HepG2 (cell line): ENCODE results near the gene THUMPD2. TPM values are rescaled to one million over a fixed set of nuclear protein-coding genes. Genes with fewer than 3 reads are reported as not detected.

Source experiments
- ATAC-seq: fragments of 200-7000 bp; cut with Tn5 transposase; 3 replicates; pipeline ENCODE4 v1.9.1; 2020; ENCODE audit warnings: mild to moderate bottlenecking, moderate library complexity
- BruUV-seq: library from RNA; stranded (reverse); fragments of 400-500 nt; replicated peaks from 2 replicates; lab custom pipeline; 2021; lab: Mats Ljungman, UMichigan
- CTCF ChIA-PET: fragments of 300-600 bp; formaldehyde crosslinking; extraction: SDS; loops from one replicate; lab custom pipeline; 2021; ENCODE audit warnings: low total read pairs, inconsistent platforms, low intra/inter-chr PET ratio; lab: Yijun Ruan, JAX
- POLR2A ChIA-PET: fragments of 350-600 bp; sonication (Branson Sonifier 250); formaldehyde crosslinking; loops from one replicate; lab custom pipeline; 2020; ENCODE audit warnings: antibody characterized with exemption, inconsistent platforms; lab: Yijun Ruan, JAX
- DNase-seq: peaks from one replicate; pipeline ENCODE4 v3.0.0-alpha.2; 2015; ENCODE audit warnings: low spot score
- FAIRE-seq: peaks from 3 replicates; lab custom pipeline; 2011; peaks lifted over from hg19 to GRCh38; lab: Jason Lieb, UNC
- H2AFZ ChIP-seq: one replicate; pipeline ENCODE4 v1.6.1; 2011; ENCODE audit warnings: low read length, inconsistent platforms
- H3K27ac ChIP-seq: fragments of 300-600 bp; 3 replicates; pipeline ENCODE4 v1.8.0; 2011; ENCODE audit warnings: mixed run types, mild to moderate bottlenecking, mixed read lengths, low read length, inconsistent platforms; ENCODE audit not compliant: insufficient read depth; ENCODE audit errors: extremely low read length
- H3K27me3 ChIP-seq, 2 experiments: fragments of 200-600 bp in 1 of 2; 2 replicates in 1 of 2; 3 replicates in 1 of 2; pipeline versions ENCODE4 v1.6.0 to v1.8.0; 2011; ENCODE audit warnings: low read length in 2 of 2, mild to moderate bottlenecking in 2 of 2, moderate library complexity in 2 of 2, inconsistent platforms in 1 of 2; ENCODE audit not compliant: insufficient read depth in 2 of 2, control insufficient read depth in 1 of 2
- H3K36me3 ChIP-seq, 2 experiments: fragments of 200-600 bp in 1 of 2; replicated peaks in 1 of 2; 2 replicates in 1 of 2; 3 replicates in 1 of 2; pipeline versions ENCODE4 v1.5.1 to v1.8.0; 2011; ENCODE audit warnings: low read length in 2 of 2, inconsistent platforms in 1 of 2; ENCODE audit not compliant: insufficient read depth in 2 of 2, control insufficient read depth in 1 of 2
- H3K4me1 ChIP-seq: 2 replicates; pipeline ENCODE4 v1.5.1; 2012; ENCODE audit warnings: low read length, inconsistent platforms; ENCODE audit not compliant: insufficient read depth
- H3K4me2 ChIP-seq: 2 replicates; pipeline ENCODE4 v1.6.0; 2011; ENCODE audit warnings: low read depth, low read length, inconsistent platforms
- H3K4me3 ChIP-seq, 3 experiments: fragments of 200-600 bp in 1 of 3; sonication (generic), shearing (Covaris generic) in 1 of 3; replicated peaks in 1 of 3; 2 replicates each; pipeline ENCODE4 v1.5.1; 2011 to 2016; ENCODE audit warnings: low read length in 3 of 3, inconsistent platforms in 2 of 3, low read depth in 2 of 3, mild to moderate bottlenecking in 2 of 3, control low read depth in 1 of 3, mixed read lengths in 1 of 3; ENCODE audit not compliant: insufficient read depth in 1 of 3
- H3K79me2 ChIP-seq: one replicate; pipeline ENCODE4 v1.6.1; 2011; ENCODE audit warnings: low read length, inconsistent platforms; ENCODE audit not compliant: insufficient read depth
- H3K9ac ChIP-seq: 2 replicates; pipeline ENCODE4 v1.6.0; 2011; ENCODE audit warnings: mild to moderate bottlenecking, low read depth, low read length, inconsistent platforms; ENCODE audit not compliant: insufficient read depth
- H3K9me3 ChIP-seq: 2 replicates; pipeline ENCODE4 v1.5.1; 2012; ENCODE audit warnings: mild to moderate bottlenecking, low read length
- H4K20me1 ChIP-seq: 2 replicates; pipeline ENCODE4 v1.6.0; 2011; ENCODE audit warnings: inconsistent platforms, mild to moderate bottlenecking, low read length, moderate library complexity; ENCODE audit not compliant: insufficient read depth
- DMAP1 ChIP-seq: IDR thresholded peaks from 2 replicates; pipeline ENCODE4 v1.6.1; 2016
- DMTF1 ChIP-seq: sonication (generic); formaldehyde crosslinking; IDR thresholded peaks from 2 replicates; pipeline ENCODE4 v1.4.0; 2020; ENCODE audit warnings: mild to moderate bottlenecking, missing genetic modification reagents
- FOSL2 ChIP-seq: sonication (generic); formaldehyde crosslinking; IDR thresholded peaks from 2 replicates; pipeline ENCODE4 v1.4.0; 2020; ENCODE audit warnings: missing genetic modification reagents
- FOXA3 ChIP-seq: IDR thresholded peaks from 2 replicates; pipeline ENCODE4 v1.6.1; 2016; ENCODE audit warnings: missing genetic modification reagents, missing compliant biosample characterization
- HIVEP1 ChIP-seq: sonication (generic); formaldehyde crosslinking; IDR thresholded peaks from 2 replicates; pipeline ENCODE4 v1.4.0; 2020; ENCODE audit warnings: mild to moderate bottlenecking, missing genetic modification reagents
- HNRNPUL1 ChIP-seq: fragments of 200-400 bp; formaldehyde crosslinking; IDR thresholded peaks from 2 replicates; pipeline ENCODE4 v1.6.1; 2017; ENCODE audit warnings: low read depth, mild to moderate bottlenecking, low read length, moderate library complexity
- PRMT3 ChIP-seq: sonication (generic); formaldehyde crosslinking; IDR thresholded peaks from 2 replicates; pipeline ENCODE4 v1.8.1; 2022; ENCODE audit warnings: low read depth, mild to moderate bottlenecking, moderate library complexity, missing genetic modification reagents, borderline replicate concordance
- SCMH1 ChIP-seq: sonication (generic); formaldehyde crosslinking; IDR thresholded peaks from 2 replicates; pipeline ENCODE4 v1.9.0; 2021; ENCODE audit warnings: missing genetic modification reagents, mild to moderate bottlenecking, borderline replicate concordance
- ZEB1 ChIP-seq: IDR thresholded peaks from 2 replicates; pipeline ENCODE4 v1.6.1; 2012; ENCODE audit warnings: mild to moderate bottlenecking, low read depth, inconsistent platforms; ENCODE audit not compliant: insufficient replicate concordance
- ZNF282 ChIP-seq: fragments of 450-650 bp; IDR thresholded peaks from 2 replicates; pipeline ENCODE4 v1.6.1; 2018; ENCODE audit not compliant: partially characterized antibody
- ZNF30 ChIP-seq: sonication (generic); formaldehyde crosslinking; IDR thresholded peaks from 2 replicates; pipeline ENCODE4 v1.5.0; 2020; ENCODE audit warnings: mild to moderate bottlenecking, missing genetic modification reagents
- ZNF761 ChIP-seq: sonication (generic); formaldehyde crosslinking; conservative IDR thresholded peaks from 2 replicates; pipeline ENCODE4 v1.4.0; 2020; ENCODE audit warnings: mild to moderate bottlenecking, missing genetic modification reagents
- ZNF850 ChIP-seq: sonication (generic); formaldehyde crosslinking; conservative IDR thresholded peaks from 2 replicates; pipeline ENCODE4 v1.9.0; 2021; ENCODE audit warnings: mild to moderate bottlenecking, missing genetic modification reagents
- WGBS: methylation state at CpG from one replicate; pipeline ENCODE4 v1.1.6; 2017; ENCODE audit warnings: low lambda C conversion rate; 5-methylcytosine and 5-hydroxymethylcytosine counted together
- in situ Hi-C: cut with HindIII; loops from 2 replicates; pipeline ENCODE4 v1.10.0; 2017; ENCODE audit warnings: low pct_unique_long_range_greater_than_20kb; ENCODE audit not compliant: extremely low pct_ligation_motif_present
- intact Hi-C: fragments of 100-400 bp; cut with micrococcal nuclease; formaldehyde crosslinking; loops from one replicate; pipeline ENCODE4 v1.10.0; 2022; ENCODE audit not compliant: unreplicated experiment
- polyA plus RNA-seq, 8 experiments: library from polyadenylated mRNA; depleted of rRNA in 3 of 8; stranded (reverse) in 7 of 8; unstranded in 1 of 8; fragments of >200 nt; fragmentation: Illumina TruSeq in 4 of 8; extraction: Trizol in 4 of 8; gene quantifications; 2 replicates each; pipeline versions ENCODE4 v1.2.1 to v1.2.3, GENCODE V29; 2011 to 2016; ENCODE audit warnings: low read depth in 4 of 8, missing spikeins in 1 of 8, mixed read lengths in 1 of 8; ENCODE audit not compliant: insufficient read depth in 1 of 8
- total RNA-seq, 5 experiments: library from RNA; depleted of rRNA; stranded (reverse); fragments of >200 nt; fragmentation: Illumina TruSeq; extraction: Trizol; gene quantifications; 2 replicates each; pipeline ENCODE4 v1.2.3, GENCODE V29; 2016; ENCODE audit warnings: low read depth in 1 of 5
- TF ChIP-seq, protein P1 (sequence below): conservative IDR thresholded peaks from 2 replicates; pipeline ENCODE4 v1.6.1; 2018; ENCODE audit warnings: missing genetic modification reagents
- TF ChIP-seq, protein P2 (sequence below): sonication (generic); formaldehyde crosslinking; IDR thresholded peaks from 2 replicates; pipeline ENCODE4 v1.5.0; 2020; ENCODE audit warnings: missing genetic modification reagents
- TF ChIP-seq, protein P3 (sequence below): sonication (generic); formaldehyde crosslinking; IDR thresholded peaks from 2 replicates; pipeline ENCODE4 v1.4.0; 2020; ENCODE audit warnings: missing genetic modification reagents
- TF ChIP-seq, protein P4 (sequence below): sonication (generic); formaldehyde crosslinking; IDR thresholded peaks from 2 replicates; pipeline ENCODE4 v1.8.1; 2022; ENCODE audit warnings: mild to moderate bottlenecking, missing genetic modification reagents

The THUMPD2 gene
- total and polyA plus RNA-seq, 2 of the 13 experiments (the other 11 are each of a cell fraction or from before 2014, with no cell fraction given), result 11.8 to 15.6 TPM

DNA sequence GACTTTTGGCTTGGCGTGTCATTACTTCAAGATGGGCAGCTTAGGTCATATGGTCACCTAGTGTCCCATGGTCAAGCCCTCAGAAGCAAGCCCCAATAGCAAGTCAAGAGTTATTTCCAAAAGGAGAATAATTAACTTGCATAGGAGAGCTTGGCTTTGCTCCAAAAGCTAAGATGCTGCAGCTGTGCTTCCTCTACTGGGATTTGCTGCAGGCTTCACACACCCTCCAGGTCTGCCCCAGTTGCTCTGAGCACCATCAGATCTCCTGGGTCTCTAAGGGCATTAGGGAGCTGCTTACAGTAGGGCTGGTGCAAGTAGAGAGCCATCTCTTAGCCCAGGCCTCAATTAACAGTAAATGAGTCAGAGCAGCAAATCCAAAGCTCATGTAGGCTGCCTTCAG lies 46.6 kb downstream of the THUMPD2 start (continued):
- TF ChIP-seq, protein P1, sequence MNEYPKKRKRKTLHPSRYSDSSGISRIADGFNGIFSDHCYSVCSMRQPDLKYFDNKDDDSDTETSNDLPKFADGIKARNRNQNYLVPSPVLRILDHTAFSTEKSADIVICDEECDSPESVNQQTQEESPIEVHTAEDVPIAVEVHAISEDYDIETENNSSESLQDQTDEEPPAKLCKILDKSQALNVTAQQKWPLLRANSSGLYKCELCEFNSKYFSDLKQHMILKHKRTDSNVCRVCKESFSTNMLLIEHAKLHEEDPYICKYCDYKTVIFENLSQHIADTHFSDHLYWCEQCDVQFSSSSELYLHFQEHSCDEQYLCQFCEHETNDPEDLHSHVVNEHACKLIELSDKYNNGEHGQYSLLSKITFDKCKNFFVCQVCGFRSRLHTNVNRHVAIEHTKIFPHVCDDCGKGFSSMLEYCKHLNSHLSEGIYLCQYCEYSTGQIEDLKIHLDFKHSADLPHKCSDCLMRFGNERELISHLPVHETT (CRISPR knock-in tag), result no peak
- TF ChIP-seq ZNF850 (CRISPR knock-in tag), result no peak
- TF ChIP-seq ZNF282, result no peak
- no peak for TF ChIP-seq FOSL2 (CRISPR knock-in tag)

- ATAC-seq, result no peak
- Histone ChIP-seq H3K4me1 (peaks cover 6% of the 10 kb centered on the region; the same call in 1 of the 2 replicates), H3K36me3 (peaks cover 4 to 24% of the 10 kb centered on the region in 2 experiments), H3K27ac (no peak overlapping the region), H3K4me2 (no peak overlapping the region), H3K79me2 (no peaks in the 10 kb centered on the region), H2AFZ (no peak overlapping the region), H3K27me3 (no peaks in the 10 kb centered on the region), H4K20me1 (no peaks in the 10 kb centered on the region), H3K9ac (no peak overlapping the region), H3K4me3 (no peak overlapping the region), H3K9me3 (no peaks in the 10 kb centered on the region)
- ChIA-PET POLR2A (no interaction called here), CTCF (interaction anchor here (1.9 to 3.6 kb wide), 2 partner anchors 219 to 352 kb away, joined by 15 to 23 read pairs; no protein-coding TSS in a partner anchor)
- no peak for DNase-seq
- intact Hi-C loops, result no loop called here
- in situ Hi-C loops, result loop anchor here (5.0 kb wide), 1 partner anchor 349 kb away; no protein-coding TSS in a partner anchor
- no peak for FAIRE-seq
- BruUV-seq, result no TSS peak
- 97% methylated on average over 3 of the region's 3 CpGs for WGBS
- TF ChIP-seq ZNF30 (CRISPR knock-in tag) (no peak), DMAP1 (CRISPR knock-in tag) (no peak), PRMT3 (CRISPR knock-in tag) (no peak), HIVEP1 (no peak), DMTF1 (no peak), HNRNPUL1 (no peak), SCMH1 (no peak), ZEB1 (no peak), ZNF761 (CRISPR knock-in tag) (no peak), FOXA3 (CRISPR knock-in tag) (no peak)
- TF ChIP-seq, protein P2, sequence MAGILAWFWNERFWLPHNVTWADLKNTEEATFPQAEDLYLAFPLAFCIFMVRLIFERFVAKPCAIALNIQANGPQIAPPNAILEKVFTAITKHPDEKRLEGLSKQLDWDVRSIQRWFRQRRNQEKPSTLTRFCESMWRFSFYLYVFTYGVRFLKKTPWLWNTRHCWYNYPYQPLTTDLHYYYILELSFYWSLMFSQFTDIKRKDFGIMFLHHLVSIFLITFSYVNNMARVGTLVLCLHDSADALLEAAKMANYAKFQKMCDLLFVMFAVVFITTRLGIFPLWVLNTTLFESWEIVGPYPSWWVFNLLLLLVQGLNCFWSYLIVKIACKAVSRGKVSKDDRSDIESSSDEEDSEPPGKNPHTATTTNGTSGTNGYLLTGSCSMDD (CRISPR knock-in tag), result no peak
- TF ChIP-seq, protein P3, sequence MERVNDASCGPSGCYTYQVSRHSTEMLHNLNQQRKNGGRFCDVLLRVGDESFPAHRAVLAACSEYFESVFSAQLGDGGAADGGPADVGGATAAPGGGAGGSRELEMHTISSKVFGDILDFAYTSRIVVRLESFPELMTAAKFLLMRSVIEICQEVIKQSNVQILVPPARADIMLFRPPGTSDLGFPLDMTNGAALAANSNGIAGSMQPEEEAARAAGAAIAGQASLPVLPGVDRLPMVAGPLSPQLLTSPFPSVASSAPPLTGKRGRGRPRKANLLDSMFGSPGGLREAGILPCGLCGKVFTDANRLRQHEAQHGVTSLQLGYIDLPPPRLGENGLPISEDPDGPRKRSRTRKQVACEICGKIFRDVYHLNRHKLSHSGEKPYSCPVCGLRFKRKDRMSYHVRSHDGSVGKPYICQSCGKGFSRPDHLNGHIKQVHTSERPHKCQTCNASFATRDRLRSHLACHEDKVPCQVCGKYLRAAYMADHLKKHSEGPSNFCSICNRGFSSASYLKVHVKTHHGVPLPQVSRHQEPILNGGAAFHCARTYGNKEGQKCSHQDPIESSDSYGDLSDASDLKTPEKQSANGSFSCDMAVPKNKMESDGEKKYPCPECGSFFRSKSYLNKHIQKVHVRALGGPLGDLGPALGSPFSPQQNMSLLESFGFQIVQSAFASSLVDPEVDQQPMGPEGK (CRISPR knock-in tag), result no peak
- TF ChIP-seq, protein P4, sequence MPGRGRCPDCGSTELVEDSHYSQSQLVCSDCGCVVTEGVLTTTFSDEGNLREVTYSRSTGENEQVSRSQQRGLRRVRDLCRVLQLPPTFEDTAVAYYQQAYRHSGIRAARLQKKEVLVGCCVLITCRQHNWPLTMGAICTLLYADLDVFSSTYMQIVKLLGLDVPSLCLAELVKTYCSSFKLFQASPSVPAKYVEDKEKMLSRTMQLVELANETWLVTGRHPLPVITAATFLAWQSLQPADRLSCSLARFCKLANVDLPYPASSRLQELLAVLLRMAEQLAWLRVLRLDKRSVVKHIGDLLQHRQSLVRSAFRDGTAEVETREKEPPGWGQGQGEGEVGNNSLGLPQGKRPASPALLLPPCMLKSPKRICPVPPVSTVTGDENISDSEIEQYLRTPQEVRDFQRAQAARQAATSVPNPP (CRISPR knock-in tag), result no peak
Observed at GRCh38 chr2:39731546-39731945, 47.5 kb downstream of the THUMPD2 start.
